OCI-LY3 (cell line): ENCODE results near the gene STIL.

Source experiments
- H2AFZ ChIP-seq: fragments of 200-600, 300-600 bp; shearing (Covaris generic); 2 replicates; pipeline ENCODE4 v1.6.0; 2014; ENCODE audit warnings: antibody characterized with exemption, low read depth, low read length
- H3K27ac ChIP-seq: fragments of 200-600, 300-600 bp; sonication (generic); 2 replicates; pipeline ENCODE4 v1.5.1; 2014; ENCODE audit warnings: mild to moderate bottlenecking, low read length, moderate library complexity, mixed read lengths
- H3K27me3 ChIP-seq: fragments of 200-600, 300-600 bp; sonication (generic); 2 replicates; pipeline ENCODE4 v1.6.1; 2014; ENCODE audit warnings: low read depth, low read length, mixed read lengths
- H3K36me3 ChIP-seq: fragments of 200-600, 300-600 bp; sonication (generic); replicated peaks from 2 replicates; pipeline ENCODE3; 2014; ENCODE audit warnings: low read depth, low read length, mixed read lengths
- H3K4me1 ChIP-seq: fragments of 300-600, 200-600 bp; sonication (generic); 2 replicates; pipeline ENCODE4 v1.6.1; 2014; ENCODE audit warnings: low read length, mixed read lengths
- H3K4me2 ChIP-seq: fragments of 200-600, 300-600 bp; sonication (generic); 2 replicates; pipeline ENCODE4 v1.6.1; 2014; ENCODE audit warnings: low read length, mixed read lengths
- H3K4me3 ChIP-seq: fragments of 300-600, 200-600 bp; sonication (generic); 2 replicates; pipeline ENCODE4 v1.5.1; 2014; ENCODE audit warnings: antibody characterized with exemption, mild to moderate bottlenecking, low read length, moderate library complexity
- H3K79me2 ChIP-seq: fragments of 300-600, 200-600 bp; shearing (Covaris generic); 2 replicates; pipeline ENCODE4 v1.6.1; 2014; ENCODE audit warnings: mild to moderate bottlenecking, low read length, mixed read lengths
- H3K9ac ChIP-seq: fragments of 300-600, 200-600 bp; shearing (Covaris generic); 2 replicates; pipeline ENCODE4 v1.6.0; 2014; ENCODE audit warnings: mild to moderate bottlenecking, low read length, moderate library complexity
- H3K9me3 ChIP-seq: fragments of 200-600, 300-600 bp; shearing (Covaris generic); 2 replicates; pipeline ENCODE4 v1.6.1; 2014; ENCODE audit warnings: low read length, mixed read lengths; ENCODE audit not compliant: insufficient read depth
- H4K20me1 ChIP-seq: fragments of 200-600, 300-600 bp; sonication (generic); 2 replicates; pipeline ENCODE4 v1.6.1; 2016; ENCODE audit warnings: low read length, mixed read lengths; ENCODE audit not compliant: insufficient read depth
- CTCF ChIP-seq: fragments of 200-600, 300-600 bp; sonication (generic); IDR thresholded peaks from 2 replicates; pipeline ENCODE4 v1.5.1; 2014; ENCODE audit warnings: antibody characterized with exemption, low read length, low read depth
- EZH2phosphoT487 ChIP-seq: fragments of 200-600 bp; shearing (Covaris generic); IDR thresholded peaks from 2 replicates; pipeline ENCODE4 v1.6.1; 2018; ENCODE audit warnings: antibody characterized with exemption, mixed run types, low read depth

The STIL gene

GRCh38 chr1:47226121-47226838 lies 87.7 kb downstream of the STIL start:
- Histone ChIP-seq H3K27me3 (no peaks in the 10 kb centered on the region), H3K9me3 (no peaks in the 10 kb centered on the region), H4K20me1 (no peaks in the 10 kb centered on the region), H3K4me2 (no peak overlapping the region), H3K27ac (no peak overlapping the region), H2AFZ (no peak overlapping the region), H3K4me3 (no peak overlapping the region), H3K9ac (no peak overlapping the region), H3K79me2 (no peaks in the 10 kb centered on the region), H3K36me3 (no peaks in the 10 kb centered on the region), H3K4me1 (no peaks in the 10 kb centered on the region)
- no peak for TF ChIP-seq EZH2phosphoT487
- TF ChIP-seq CTCF: no peak

GRCh38 chr1:47225430-47226100 lies 88.4 kb downstream of the STIL start:
- no peaks in the 10 kb centered on the region for H3K4me1 ChIP-seq
- no peak overlapping the region for H3K27ac ChIP-seq
- no peak overlapping the region for H3K4me2 ChIP-seq
- H3K9me3 ChIP-seq: no peaks in the 10 kb centered on the region
- H4K20me1 ChIP-seq: no peaks in the 10 kb centered on the region
- no peaks in the 10 kb centered on the region for H3K79me2 ChIP-seq
- H2AFZ ChIP-seq: no peak overlapping the region
- H3K9ac ChIP-seq: no peak overlapping the region
- no peak overlapping the region for H3K4me3 ChIP-seq
- TF ChIP-seq CTCF (no peak), EZH2phosphoT487 (no peak)
- no peaks in the 10 kb centered on the region for H3K36me3 ChIP-seq
- H3K27me3 ChIP-seq: no peaks in the 10 kb centered on the region

- no peak overlapping the region for H3K9ac ChIP-seq
- H3K27ac ChIP-seq: no peak overlapping the region
- no peaks in the 10 kb centered on the region for H3K9me3 ChIP-seq
- H3K4me3 ChIP-seq: no peak overlapping the region
- no peak overlapping the region for H3K4me2 ChIP-seq
- no peaks in the 10 kb centered on the region for H3K27me3 ChIP-seq
- H3K4me1 ChIP-seq: no peaks in the 10 kb centered on the region
- H3K36me3 ChIP-seq: no peaks in the 10 kb centered on the region
- H3K79me2 ChIP-seq: no peaks in the 10 kb centered on the region
- H2AFZ ChIP-seq: no peak overlapping the region
- TF ChIP-seq CTCF: no peak
- no peak for TF ChIP-seq EZH2phosphoT487
- H4K20me1 ChIP-seq: no peaks in the 10 kb centered on the region
Measured at GRCh38 chr1:47224676-47225399, 89.1 kb downstream of the STIL start.
